Mesothelial cell of epicardium (in vitro differentiated cells): ENCODE data around the gene KLHL10. TPM values are rescaled to one million over a fixed set of nuclear protein-coding genes. Genes with fewer than 3 reads are reported as not detected.
"Not testable (repeated sequence)": the region's sequence is repeated elsewhere in the genome, so short reads cannot be mapped to it uniquely, and the experiment has no call there.

Source experiments
- DNase-seq, 2 experiments: peaks; one replicate each; pipeline ENCODE4 v3.0.0; 2021; ENCODE audit warnings: low spot score in 2 of 2; ENCODE audit not compliant: unreplicated experiment in 2 of 2
- H3K27ac Mint-ChIP-seq: 2 replicates; pipeline ENCODE4 v1.8.0; 2021; ENCODE audit warnings: mixed read lengths
- H3K27me3 Mint-ChIP-seq: 2 replicates; pipeline ENCODE4 v1.8.0; 2021; ENCODE audit warnings: low read depth, mixed read lengths
- H3K36me3 Mint-ChIP-seq: 2 replicates; pipeline ENCODE4 v1.8.0; 2021; ENCODE audit warnings: mixed read lengths
- H3K4me1 Mint-ChIP-seq: 2 replicates; pipeline ENCODE4 v1.8.0; 2021; ENCODE audit warnings: mixed read lengths
- H3K4me3 Mint-ChIP-seq: 2 replicates; pipeline ENCODE4 v1.8.0; 2021; ENCODE audit warnings: mild to moderate bottlenecking, moderate library complexity, mixed read lengths
- H3K9me3 Mint-ChIP-seq: 2 replicates; pipeline ENCODE4 v1.8.0; 2021; ENCODE audit warnings: mixed read lengths
- total RNA-seq: library from RNA; stranded (reverse); gene quantifications from 3 replicates; pipeline ENCODE4 v1.2.1, GENCODE V29; 2021
- TF ChIP-seq, protein P1 (sequence below): fragments of 200-600 bp; sonication (generic); IDR thresholded peaks from one replicate; pipeline ENCODE4 v1.5.0; 2021; ENCODE audit warnings: antibody characterized with exemption; ENCODE audit not compliant: unreplicated experiment

Gene KLHL10
- total RNA-seq, 1 donor from 2014 or later: 0.27 TPM

- Mint-ChIP-seq H3K9me3 (no peaks in the 10 kb centered on the region), H3K36me3 (peaks cover 5% of the 10 kb centered on the region), H3K27ac (no peak overlapping the region), H3K27me3 (peaks cover 2% of the 10 kb centered on the region), H3K4me3 (peak overlapping the region; percentile 82), H3K4me1 (peaks cover 9% of the 10 kb centered on the region)
- no peak for DNase-seq
- TF ChIP-seq, protein P1, sequence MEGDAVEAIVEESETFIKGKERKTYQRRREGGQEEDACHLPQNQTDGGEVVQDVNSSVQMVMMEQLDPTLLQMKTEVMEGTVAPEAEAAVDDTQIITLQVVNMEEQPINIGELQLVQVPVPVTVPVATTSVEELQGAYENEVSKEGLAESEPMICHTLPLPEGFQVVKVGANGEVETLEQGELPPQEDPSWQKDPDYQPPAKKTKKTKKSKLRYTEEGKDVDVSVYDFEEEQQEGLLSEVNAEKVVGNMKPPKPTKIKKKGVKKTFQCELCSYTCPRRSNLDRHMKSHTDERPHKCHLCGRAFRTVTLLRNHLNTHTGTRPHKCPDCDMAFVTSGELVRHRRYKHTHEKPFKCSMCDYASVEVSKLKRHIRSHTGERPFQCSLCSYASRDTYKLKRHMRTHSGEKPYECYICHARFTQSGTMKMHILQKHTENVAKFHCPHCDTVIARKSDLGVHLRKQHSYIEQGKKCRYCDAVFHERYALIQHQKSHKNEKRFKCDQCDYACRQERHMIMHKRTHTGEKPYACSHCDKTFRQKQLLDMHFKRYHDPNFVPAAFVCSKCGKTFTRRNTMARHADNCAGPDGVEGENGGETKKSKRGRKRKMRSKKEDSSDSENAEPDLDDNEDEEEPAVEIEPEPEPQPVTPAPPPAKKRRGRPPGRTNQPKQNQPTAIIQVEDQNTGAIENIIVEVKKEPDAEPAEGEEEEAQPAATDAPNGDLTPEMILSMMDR: no peak
Observed at GRCh38 chr17:41836550-41837196, 952 bp upstream of the KLHL10 start.

DNA sequence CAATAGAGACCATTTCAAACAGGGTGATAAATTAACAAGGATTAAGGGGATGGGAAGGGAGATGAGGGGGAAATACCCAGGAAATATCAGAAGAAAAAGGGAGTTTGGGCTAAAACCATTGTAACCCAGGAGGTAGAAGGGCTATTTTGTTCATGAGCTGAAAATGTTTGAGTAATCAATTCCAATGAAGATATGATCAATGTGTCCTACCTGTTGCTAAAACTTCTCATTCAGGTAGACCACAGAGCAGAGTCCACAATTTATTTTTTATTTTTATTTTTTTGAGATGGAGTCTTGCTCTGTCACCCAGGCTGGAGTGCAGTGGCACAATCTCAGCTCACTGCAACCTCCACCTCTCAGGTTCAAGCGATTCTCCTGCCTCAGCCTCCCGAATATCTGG is 1.8 kb downstream of the KLHL10 start:
- not testable (repeated sequence) for H3K4me1 Mint-ChIP-seq, H3K4me3 Mint-ChIP-seq, H3K9me3 Mint-ChIP-seq, H3K36me3 Mint-ChIP-seq, DNase-seq, H3K27ac Mint-ChIP-seq, H3K27me3 Mint-ChIP-seq

GRCh38 chr17:41840781-41841180 is 3.2 kb downstream of the KLHL10 start:
- not testable (repeated sequence) for H3K36me3 Mint-ChIP-seq, H3K27ac Mint-ChIP-seq, H3K4me1 Mint-ChIP-seq, H3K27me3 Mint-ChIP-seq, H3K9me3 Mint-ChIP-seq, H3K4me3 Mint-ChIP-seq, DNase-seq

- no peaks in the 10 kb centered on the region for H3K9me3 Mint-ChIP-seq
- H3K27me3 Mint-ChIP-seq: no peaks in the 10 kb centered on the region
- TF ChIP-seq, protein P1: no peak
- no peak for DNase-seq
- no peak overlapping the region for H3K27ac Mint-ChIP-seq
- no peaks in the 10 kb centered on the region for H3K4me1 Mint-ChIP-seq
- H3K36me3 Mint-ChIP-seq: peaks cover 3% of the 10 kb centered on the region
- H3K4me3 Mint-ChIP-seq: no peak overlapping the region
Observed at GRCh38 chr17:41844971-41845370, 7.3 kb downstream of the KLHL10 start.

- no peak overlapping the region for H3K27ac Mint-ChIP-seq
- no peaks in the 10 kb centered on the region for H3K27me3 Mint-ChIP-seq
- H3K36me3 Mint-ChIP-seq: peaks cover 12% of the 10 kb centered on the region
- no peak overlapping the region for H3K4me3 Mint-ChIP-seq
- H3K9me3 Mint-ChIP-seq: no peaks in the 10 kb centered on the region
- peaks cover 2% of the 10 kb centered on the region for H3K4me1 Mint-ChIP-seq
- TF ChIP-seq, protein P1: no peak
- no peak for DNase-seq
Observed at GRCh38 chr17:41848788-41849187, 11.2 kb downstream of the KLHL10 start.

DNA sequence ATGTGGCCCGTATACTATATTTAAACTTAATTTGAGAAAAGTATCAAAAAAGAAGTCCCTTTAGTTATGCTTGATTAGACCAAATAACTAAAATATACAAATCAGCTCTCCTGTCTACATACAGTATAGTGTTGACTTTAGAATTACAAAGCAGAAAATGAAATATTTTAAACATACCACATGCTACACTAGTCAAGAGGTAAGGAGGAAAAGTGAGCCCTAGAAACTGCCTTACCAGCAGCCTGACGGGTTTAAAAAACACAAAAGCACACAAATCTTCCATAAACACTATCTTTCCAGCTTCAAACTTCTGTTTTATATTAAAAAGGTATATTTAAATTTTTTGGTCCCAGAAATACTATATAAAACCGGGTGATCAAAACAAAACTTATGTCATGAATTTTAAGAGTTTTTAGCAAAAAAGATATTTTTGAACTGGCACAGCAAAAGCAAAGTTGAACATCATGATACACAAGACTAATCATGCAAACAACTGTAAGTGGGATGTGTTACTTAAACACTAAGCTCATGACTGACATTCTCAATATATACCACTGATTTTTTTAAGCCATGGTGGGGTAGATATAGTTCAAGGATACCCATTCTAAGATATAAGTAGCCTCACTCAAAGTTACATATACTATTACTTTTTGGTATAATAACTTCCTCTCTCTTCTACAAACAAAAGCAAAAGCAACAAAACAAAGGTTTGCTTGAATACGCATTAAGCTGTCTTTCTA is 11.8 kb downstream of the KLHL10 start:
- Mint-ChIP-seq H3K27me3 (no peaks in the 10 kb centered on the region), H3K27ac (no peak overlapping the region), H3K9me3 (no peaks in the 10 kb centered on the region), H3K4me1 (peaks cover 2% of the 10 kb centered on the region), H3K36me3 (peaks cover 16% of the 10 kb centered on the region), H3K4me3 (no peak overlapping the region)
- TF ChIP-seq, protein P1: no peak
- no peak for DNase-seq

- not testable (repeated sequence) for H3K4me3 Mint-ChIP-seq, H3K27me3 Mint-ChIP-seq, DNase-seq, H3K9me3 Mint-ChIP-seq, H3K4me1 Mint-ChIP-seq, H3K27ac Mint-ChIP-seq
- peaks cover 15% of the 10 kb centered on the region for H3K36me3 Mint-ChIP-seq
Observed at GRCh38 chr17:41851382-41851781, 13.8 kb downstream of the KLHL10 start.
